RWPE1 (cell line): ENCODE measurements around the gene CDKL2.
A peak's percentile ranks its signal among the peaks of the same experiment; 100 is the strongest.

ENCODE experiments used
- CTCF ChIA-PET: fragments of 350-600 bp; sonication (Branson Sonifier 250); formaldehyde crosslinking; extraction: SDS; loops from one replicate; lab custom pipeline; 2021; lab: Yijun Ruan, JAX
- POLR2A ChIA-PET: fragments of 400-600 bp; formaldehyde crosslinking; extraction: SDS; loops from one replicate; lab custom pipeline; 2020; ENCODE audit warnings: antibody characterized with exemption; ENCODE audit not compliant: low non-redundant PET; lab: Yijun Ruan, JAX
- DNase-seq: peaks from one replicate; pipeline ENCODE4 v3.0.0; 2012; ENCODE audit warnings: low spot score
- H3K27ac ChIP-seq: fragments of 450-650 bp; 2 replicates; pipeline ENCODE4 v1.5.1; 2017
- TF ChIP-seq, protein P1 (sequence below): fragments of 450-650 bp; conservative IDR thresholded peaks from 2 replicates; pipeline ENCODE4 v1.5.1; 2017; ENCODE audit warnings: low read depth, mild to moderate bottlenecking

Gene CDKL2

DNA sequence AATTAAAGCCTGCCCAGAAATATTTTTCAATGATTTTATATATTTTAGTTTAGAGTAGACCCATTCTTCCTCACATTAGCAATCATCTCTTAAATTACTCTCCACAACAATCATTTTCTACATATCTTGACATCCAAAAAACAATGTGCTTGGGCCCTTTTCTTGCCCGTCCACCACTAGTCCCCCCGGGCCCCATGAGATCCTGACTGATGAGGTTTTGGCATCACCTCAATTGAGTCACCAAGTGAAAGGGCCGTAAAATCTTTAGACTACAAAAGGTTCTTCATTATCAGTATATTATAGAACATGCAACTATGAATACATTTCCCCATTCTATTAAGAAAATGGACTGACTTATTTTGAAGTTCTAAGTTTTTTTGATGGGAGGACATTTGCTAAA is 4.0 kb upstream of the CDKL2 start:
- CTCF ChIA-PET, result no interaction called here
- POLR2A ChIA-PET, result no interaction called here
- TF ChIP-seq, protein P1, sequence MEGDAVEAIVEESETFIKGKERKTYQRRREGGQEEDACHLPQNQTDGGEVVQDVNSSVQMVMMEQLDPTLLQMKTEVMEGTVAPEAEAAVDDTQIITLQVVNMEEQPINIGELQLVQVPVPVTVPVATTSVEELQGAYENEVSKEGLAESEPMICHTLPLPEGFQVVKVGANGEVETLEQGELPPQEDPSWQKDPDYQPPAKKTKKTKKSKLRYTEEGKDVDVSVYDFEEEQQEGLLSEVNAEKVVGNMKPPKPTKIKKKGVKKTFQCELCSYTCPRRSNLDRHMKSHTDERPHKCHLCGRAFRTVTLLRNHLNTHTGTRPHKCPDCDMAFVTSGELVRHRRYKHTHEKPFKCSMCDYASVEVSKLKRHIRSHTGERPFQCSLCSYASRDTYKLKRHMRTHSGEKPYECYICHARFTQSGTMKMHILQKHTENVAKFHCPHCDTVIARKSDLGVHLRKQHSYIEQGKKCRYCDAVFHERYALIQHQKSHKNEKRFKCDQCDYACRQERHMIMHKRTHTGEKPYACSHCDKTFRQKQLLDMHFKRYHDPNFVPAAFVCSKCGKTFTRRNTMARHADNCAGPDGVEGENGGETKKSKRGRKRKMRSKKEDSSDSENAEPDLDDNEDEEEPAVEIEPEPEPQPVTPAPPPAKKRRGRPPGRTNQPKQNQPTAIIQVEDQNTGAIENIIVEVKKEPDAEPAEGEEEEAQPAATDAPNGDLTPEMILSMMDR, result no peak
- no peak overlapping the region for H3K27ac ChIP-seq
- DNase-seq, result no peak

DNA sequence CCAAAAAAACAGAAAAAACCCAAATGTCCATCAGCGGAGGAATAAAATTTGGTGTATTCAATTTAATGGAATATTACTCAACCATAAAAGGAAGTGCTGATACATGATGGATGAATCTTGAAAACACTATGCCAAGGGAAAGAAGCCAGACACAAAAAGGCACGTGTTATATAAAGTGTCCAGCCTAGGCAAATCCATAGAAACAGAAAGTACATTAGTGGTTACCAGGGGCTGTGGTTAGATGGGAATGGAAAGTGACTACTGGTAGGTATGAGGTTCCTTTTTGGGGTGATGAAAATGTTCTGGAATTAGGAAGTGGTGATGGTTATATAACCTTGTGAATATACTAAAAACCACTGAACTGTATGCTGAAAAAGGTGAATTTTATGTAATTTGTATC is 3.5 kb upstream of the CDKL2 start:
- no peak for DNase-seq
- ChIA-PET POLR2A (no interaction called here), CTCF (interaction anchor here (0.6 kb wide), 1 partner anchor 22 kb away, joined by 5 read pairs; no protein-coding TSS in a partner anchor)
- H3K27ac ChIP-seq, result no peak overlapping the region
- TF ChIP-seq, protein P1, result no peak

DNA sequence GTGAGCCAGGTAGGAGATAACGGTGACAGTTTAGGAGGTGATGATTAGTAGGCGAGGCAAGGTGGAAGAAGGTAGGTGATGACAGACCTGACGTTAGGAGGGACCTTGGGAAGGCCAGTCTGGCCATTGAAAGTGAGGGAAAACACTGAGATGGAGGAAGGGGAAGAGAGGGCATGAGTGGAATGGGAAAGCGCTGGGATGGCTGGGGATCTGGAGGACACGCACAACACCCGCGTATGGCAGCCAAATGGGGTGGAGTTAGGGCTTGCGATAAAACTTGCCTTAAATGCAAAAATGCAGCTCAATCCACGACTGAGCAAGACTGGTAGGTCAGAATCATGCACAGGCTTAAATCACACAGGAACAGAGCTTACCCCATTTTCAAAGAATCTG is 605 bp upstream of the CDKL2 start:
- ChIA-PET CTCF (no interaction called here), POLR2A (no interaction called here)
- TF ChIP-seq, protein P1, result no peak
- H3K27ac ChIP-seq, result peak overlapping the region; percentile 39
- no peak for DNase-seq

DNA sequence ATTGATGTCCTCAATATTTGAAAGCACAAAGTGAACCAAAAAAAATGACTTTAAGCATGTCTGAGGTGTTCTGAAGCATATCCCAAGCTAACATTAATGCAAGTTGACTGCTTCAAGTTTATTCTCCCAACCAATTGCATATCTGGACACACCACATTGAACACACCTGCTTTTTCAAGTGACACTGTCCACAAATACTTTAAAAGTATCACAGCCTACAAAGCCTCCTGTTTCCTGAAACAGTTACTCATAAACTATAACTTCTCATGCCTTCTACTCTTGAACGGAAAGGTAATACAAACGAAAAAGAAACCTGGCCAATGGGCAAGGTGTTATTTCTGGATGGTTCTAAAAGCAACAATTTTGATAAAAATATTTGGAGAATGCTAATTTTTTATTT is 1.1 kb downstream of the CDKL2 start:
- DNase-seq, result no peak
- H3K27ac ChIP-seq, result no peak overlapping the region
- TF ChIP-seq, protein P1, result no peak
- CTCF ChIA-PET, result no interaction called here
- POLR2A ChIA-PET, result no interaction called here

DNA sequence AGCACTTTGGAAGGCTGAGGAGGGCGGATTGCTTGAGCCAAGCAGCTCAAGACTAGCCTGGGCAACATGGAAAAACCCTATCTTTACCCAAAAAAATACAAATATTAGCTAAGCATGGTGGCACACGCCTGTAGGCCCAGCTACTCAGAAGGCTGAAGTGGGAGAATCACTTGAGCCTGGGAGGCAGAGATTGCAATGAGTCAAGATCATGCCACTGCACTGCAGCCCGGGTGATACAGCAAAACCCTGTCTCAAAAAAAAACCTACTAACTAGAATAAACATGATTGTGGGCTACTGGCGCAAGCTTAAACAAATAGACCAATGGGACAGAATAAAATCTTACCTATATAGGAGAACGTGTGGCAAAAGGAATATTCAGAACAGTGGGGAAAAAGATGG is 7.3 kb downstream of the CDKL2 start:
- TF ChIP-seq, protein P1, result no peak
- ChIA-PET POLR2A (no interaction called here), CTCF (interaction anchor here (0.6 kb wide), 1 partner anchor 79 kb away, joined by 6 read pairs; no protein-coding TSS in a partner anchor)
- no peak for DNase-seq
- H3K27ac ChIP-seq, result no peak overlapping the region

DNA sequence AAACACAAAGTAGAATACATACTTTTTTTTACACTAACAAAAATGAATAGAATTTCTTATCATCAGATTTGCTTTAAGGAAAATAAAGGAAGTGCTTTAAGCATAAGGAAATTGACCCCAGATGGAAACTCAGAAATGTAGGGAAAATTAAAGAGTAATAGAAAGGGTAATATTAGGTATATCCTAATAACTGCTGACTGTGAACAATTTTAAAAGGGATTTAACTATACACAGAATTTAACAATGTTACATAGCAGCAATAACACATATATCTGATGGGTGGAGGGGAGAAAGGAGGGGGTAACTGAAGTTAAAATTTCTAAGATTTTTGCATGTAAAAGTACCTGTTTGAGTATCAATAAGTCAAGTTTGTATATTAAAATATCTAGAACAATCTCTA is 8.6 kb downstream of the CDKL2 start:
- H3K27ac ChIP-seq, result no peak overlapping the region
- CTCF ChIA-PET, result no interaction called here
- DNase-seq, result no peak
- POLR2A ChIA-PET, result no interaction called here
- TF ChIP-seq, protein P1, result no peak

DNA sequence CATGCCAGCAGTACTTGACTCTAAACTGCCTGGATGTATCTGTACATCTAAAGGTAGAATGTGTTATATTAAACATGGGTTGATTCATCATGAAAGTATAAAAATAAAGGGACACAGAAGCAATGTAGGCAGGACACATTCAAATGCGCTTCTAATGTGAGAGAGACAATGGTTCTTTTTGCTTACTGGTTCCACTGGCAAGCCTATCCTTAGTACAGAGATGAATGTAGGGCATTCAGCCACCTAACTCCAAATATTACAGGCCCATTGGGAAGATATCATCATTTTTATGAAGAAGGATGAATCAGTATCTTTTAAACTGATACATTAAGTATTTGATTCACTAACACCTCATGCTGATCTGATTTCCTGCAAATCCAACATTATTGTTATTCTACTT is 18.0 kb downstream of the CDKL2 start:
- CTCF ChIA-PET, result no interaction called here
- no peak overlapping the region for H3K27ac ChIP-seq
- TF ChIP-seq, protein P1, result no peak
- POLR2A ChIA-PET, result no interaction called here
- no peak for DNase-seq
